ENCODE measurements around the gene DOCK2.
A peak's percentile ranks its signal among the peaks of the same experiment; 100 is the strongest.

The DOCK2 gene

GRCh38 chr5:169817031-169817430 is 180.0 kb downstream of the DOCK2 start:
- no peaks in the 10 kb centered on the region for H4K20me1 ChIP-seq (ENCODE audit: insufficient read depth, low read length, poor library complexity, severe bottlenecking)
- no peak for TF ChIP-seq EZH2phosphoT487 (IDR thresholded peaks at IDR 0.05; ENCODE audit: borderline replicate concordance)
- TF ChIP-seq, protein P1, sequence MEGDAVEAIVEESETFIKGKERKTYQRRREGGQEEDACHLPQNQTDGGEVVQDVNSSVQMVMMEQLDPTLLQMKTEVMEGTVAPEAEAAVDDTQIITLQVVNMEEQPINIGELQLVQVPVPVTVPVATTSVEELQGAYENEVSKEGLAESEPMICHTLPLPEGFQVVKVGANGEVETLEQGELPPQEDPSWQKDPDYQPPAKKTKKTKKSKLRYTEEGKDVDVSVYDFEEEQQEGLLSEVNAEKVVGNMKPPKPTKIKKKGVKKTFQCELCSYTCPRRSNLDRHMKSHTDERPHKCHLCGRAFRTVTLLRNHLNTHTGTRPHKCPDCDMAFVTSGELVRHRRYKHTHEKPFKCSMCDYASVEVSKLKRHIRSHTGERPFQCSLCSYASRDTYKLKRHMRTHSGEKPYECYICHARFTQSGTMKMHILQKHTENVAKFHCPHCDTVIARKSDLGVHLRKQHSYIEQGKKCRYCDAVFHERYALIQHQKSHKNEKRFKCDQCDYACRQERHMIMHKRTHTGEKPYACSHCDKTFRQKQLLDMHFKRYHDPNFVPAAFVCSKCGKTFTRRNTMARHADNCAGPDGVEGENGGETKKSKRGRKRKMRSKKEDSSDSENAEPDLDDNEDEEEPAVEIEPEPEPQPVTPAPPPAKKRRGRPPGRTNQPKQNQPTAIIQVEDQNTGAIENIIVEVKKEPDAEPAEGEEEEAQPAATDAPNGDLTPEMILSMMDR (conservative IDR thresholded peaks at IDR 0.05; ENCODE audit: low read length) = no peak
- H3K79me2 ChIP-seq (ENCODE audit: insufficient read depth, low read length) = no peaks in the 10 kb centered on the region
- no peaks in the 10 kb centered on the region for H3K4me1 ChIP-seq (ENCODE audit: insufficient read depth, low read length, poor library complexity, severe bottlenecking)
- no peaks in the 10 kb centered on the region for H3F3A ChIP-seq (ENCODE audit: low read depth)
- no peaks in the 10 kb centered on the region for H3K9me3 ChIP-seq (ENCODE audit: insufficient read depth, low read depth, low read length)
- no peaks in the 10 kb centered on the region for H3K9me2 ChIP-seq (replicated peaks; ENCODE audit: low read depth, low read length)
- H3K4me3 ChIP-seq (ENCODE audit: low read length, poor library complexity, severe bottlenecking) = no peak overlapping the region
- H3K36me3 ChIP-seq (ENCODE audit: insufficient read depth, low read length) = peaks cover 33% of the 10 kb centered on the region; the same call in 1 of the 2 replicates
- no peak overlapping the region for H3K4me2 ChIP-seq (ENCODE audit: low read depth, low read length, poor library complexity, severe bottlenecking)
- H3K9ac ChIP-seq (ENCODE audit: low read depth, low read length, poor library complexity, severe bottlenecking) = no peak overlapping the region
- H2AFZ ChIP-seq (ENCODE audit: low read length) = no peak overlapping the region
- H3K27me3 ChIP-seq (ENCODE audit: insufficient read depth, low read length, poor library complexity, severe bottlenecking) = no peaks in the 10 kb centered on the region

GRCh38 chr5:169826618-169827017 is 189.5 kb downstream of the DOCK2 start:
- Histone ChIP-seq H3K79me2 (ENCODE audit: insufficient read depth, low read length) (no peaks in the 10 kb centered on the region), H3K9me3 (ENCODE audit: insufficient read depth, low read depth, low read length) (no peaks in the 10 kb centered on the region), H3K4me2 (ENCODE audit: low read depth, low read length, poor library complexity, severe bottlenecking) (no peak overlapping the region), H3K36me3 (ENCODE audit: insufficient read depth, low read length) (no peaks in the 10 kb centered on the region), H2AFZ (ENCODE audit: low read length) (no peak overlapping the region), H3K27me3 (ENCODE audit: insufficient read depth, low read length, poor library complexity, severe bottlenecking) (no peaks in the 10 kb centered on the region), H3F3A (ENCODE audit: low read depth) (no peaks in the 10 kb centered on the region), H3K9me2 (replicated peaks; ENCODE audit: low read depth, low read length) (no peaks in the 10 kb centered on the region), H4K20me1 (ENCODE audit: insufficient read depth, low read length, poor library complexity, severe bottlenecking) (no peaks in the 10 kb centered on the region), H3K9ac (ENCODE audit: low read depth, low read length, poor library complexity, severe bottlenecking) (no peak overlapping the region), H3K4me3 (ENCODE audit: low read length, poor library complexity, severe bottlenecking) (no peak overlapping the region), H3K4me1 (ENCODE audit: insufficient read depth, low read length, poor library complexity, severe bottlenecking) (no peaks in the 10 kb centered on the region)
- TF ChIP-seq EZH2phosphoT487 (IDR thresholded peaks at IDR 0.05; ENCODE audit: borderline replicate concordance) = no peak
- TF ChIP-seq, protein P1 (conservative IDR thresholded peaks at IDR 0.05; ENCODE audit: low read length) = peak; percentile 27; the same call in 1 of the 2 replicates

GRCh38 chr5:169827769-169828168 is 190.7 kb downstream of the DOCK2 start:
- H3K4me3 ChIP-seq (ENCODE audit: low read length, poor library complexity, severe bottlenecking) = no peak overlapping the region
- H3K79me2 ChIP-seq (ENCODE audit: insufficient read depth, low read length) = no peaks in the 10 kb centered on the region
- H2AFZ ChIP-seq (ENCODE audit: low read length) = no peak overlapping the region
- no peak for TF ChIP-seq EZH2phosphoT487 (IDR thresholded peaks at IDR 0.05; ENCODE audit: borderline replicate concordance)
- TF ChIP-seq, protein P1 (conservative IDR thresholded peaks at IDR 0.05; ENCODE audit: low read length) = no peak
- H3K4me2 ChIP-seq (ENCODE audit: low read depth, low read length, poor library complexity, severe bottlenecking) = no peak overlapping the region
- no peaks in the 10 kb centered on the region for H3K27me3 ChIP-seq (ENCODE audit: insufficient read depth, low read length, poor library complexity, severe bottlenecking)
- peaks cover 6% of the 10 kb centered on the region for H3K4me1 ChIP-seq (ENCODE audit: insufficient read depth, low read length, poor library complexity, severe bottlenecking)
- no peaks in the 10 kb centered on the region for H3K9me3 ChIP-seq (ENCODE audit: insufficient read depth, low read depth, low read length)
- H3K36me3 ChIP-seq (ENCODE audit: insufficient read depth, low read length) = no peaks in the 10 kb centered on the region
- no peak overlapping the region for H3K9ac ChIP-seq (ENCODE audit: low read depth, low read length, poor library complexity, severe bottlenecking)
- H4K20me1 ChIP-seq (ENCODE audit: insufficient read depth, low read length, poor library complexity, severe bottlenecking) = no peaks in the 10 kb centered on the region
- no peaks in the 10 kb centered on the region for H3K9me2 ChIP-seq (replicated peaks; ENCODE audit: low read depth, low read length)
- no peaks in the 10 kb centered on the region for H3F3A ChIP-seq (ENCODE audit: low read depth)

Data from Loucy (cell line).